ENCODE data around the gene DGKD. TPM values are rescaled to one million over a fixed set of nuclear protein-coding genes. Genes with fewer than 3 reads are reported as not detected.

Gene DGKD
- polyA plus RNA-seq, 3 donors, result 14.5 to 67.5 (median 16.6) TPM

DNA sequence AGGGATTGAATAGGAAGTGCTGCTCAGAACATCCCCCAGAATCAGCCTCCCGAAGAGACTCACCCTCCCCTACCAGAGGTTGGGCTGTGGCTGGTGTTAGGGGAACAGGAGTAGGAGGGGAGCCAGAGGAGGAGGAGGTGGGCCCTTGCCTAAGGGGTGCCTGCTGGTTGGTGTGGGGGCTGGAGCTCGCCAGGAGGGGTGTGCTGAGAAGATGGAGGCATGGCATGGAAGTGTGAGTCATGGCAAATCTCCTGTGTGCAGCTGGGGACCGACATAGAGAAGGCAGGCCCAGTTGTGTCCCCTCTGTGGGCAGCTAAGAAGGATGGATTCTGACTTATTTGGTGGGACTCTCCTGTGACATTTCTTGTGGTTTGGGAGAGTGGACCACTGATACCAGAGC lies 73.7 kb downstream of the DGKD start:
- no peak overlapping the region for H3K4me3 ChIP-seq (replicated peaks in 1 of 3; ENCODE audit: low read depth in 2 of 3, low read length in 3 of 3)
- TF ChIP-seq, protein P1, sequence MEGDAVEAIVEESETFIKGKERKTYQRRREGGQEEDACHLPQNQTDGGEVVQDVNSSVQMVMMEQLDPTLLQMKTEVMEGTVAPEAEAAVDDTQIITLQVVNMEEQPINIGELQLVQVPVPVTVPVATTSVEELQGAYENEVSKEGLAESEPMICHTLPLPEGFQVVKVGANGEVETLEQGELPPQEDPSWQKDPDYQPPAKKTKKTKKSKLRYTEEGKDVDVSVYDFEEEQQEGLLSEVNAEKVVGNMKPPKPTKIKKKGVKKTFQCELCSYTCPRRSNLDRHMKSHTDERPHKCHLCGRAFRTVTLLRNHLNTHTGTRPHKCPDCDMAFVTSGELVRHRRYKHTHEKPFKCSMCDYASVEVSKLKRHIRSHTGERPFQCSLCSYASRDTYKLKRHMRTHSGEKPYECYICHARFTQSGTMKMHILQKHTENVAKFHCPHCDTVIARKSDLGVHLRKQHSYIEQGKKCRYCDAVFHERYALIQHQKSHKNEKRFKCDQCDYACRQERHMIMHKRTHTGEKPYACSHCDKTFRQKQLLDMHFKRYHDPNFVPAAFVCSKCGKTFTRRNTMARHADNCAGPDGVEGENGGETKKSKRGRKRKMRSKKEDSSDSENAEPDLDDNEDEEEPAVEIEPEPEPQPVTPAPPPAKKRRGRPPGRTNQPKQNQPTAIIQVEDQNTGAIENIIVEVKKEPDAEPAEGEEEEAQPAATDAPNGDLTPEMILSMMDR (IDR thresholded peaks at IDR 0.05), result no peak
- Mint-ChIP-seq H3K4me3 (no peak overlapping the region), H3K27me3 (ENCODE audit: low read depth in 3 of 3) (no peaks in the 10 kb centered on the region), H3K27ac (peak overlapping the region in 3 of 7 donors; percentile 11 to 68 (median 63)), H3K36me3 (peaks cover 52 to 64% of the 10 kb centered on the region in 2 donors), H3K4me1 (peaks cover 8% of the 10 kb centered on the region), H3K9me3 (peaks cover 8 to 20% (median 14%) of the 10 kb centered on the region in 7 donors)
- H3K36me3 ChIP-seq (replicated peaks in 1 of 2; ENCODE audit: control insufficient read depth in 1 of 2, insufficient read depth in 2 of 2, low read length in 2 of 2), result peaks cover 21 to 76% of the 10 kb centered on the region in 2 donors
- peaks cover 88% of the 10 kb centered on the region for H3K79me2 ChIP-seq (ENCODE audit: insufficient read depth, low read length)
- intact Hi-C loops (cut with micrococcal nuclease), result no loop called here
- no peak overlapping the region for H2AFZ ChIP-seq (ENCODE audit: insufficient read depth, low read depth, low read length, poor library complexity, severe bottlenecking)
- H3K27me3 ChIP-seq (ENCODE audit: control insufficient read depth in 2 of 2, insufficient read depth in 2 of 2, low read length in 2 of 2), result no peaks in the 10 kb centered on the region
- no peaks in the 10 kb centered on the region for H3K4me1 ChIP-seq (ENCODE audit: control insufficient read depth in 1 of 2, insufficient read depth in 2 of 2, low read length in 2 of 2)
- peaks cover 15 to 16% of the 10 kb centered on the region in 2 donors for H3K9me3 ChIP-seq (replicated peaks in 1 of 2; ENCODE audit: control insufficient read depth in 1 of 2, insufficient read depth in 1 of 2, low read length in 2 of 2)
- H3K4me2 ChIP-seq (replicated peaks; ENCODE audit: extremely low read depth, low read length, poor library complexity, severe bottlenecking), result no peak overlapping the region
- peaks cover 89% of the 10 kb centered on the region for H4K20me1 ChIP-seq (ENCODE audit: insufficient read depth, low read length)
- H3K27ac ChIP-seq (ENCODE audit: low read depth in 1 of 2, low read length in 2 of 2), result no peak overlapping the region
- no peak for DNase-seq
- no peak overlapping the region for H3K9ac ChIP-seq (ENCODE audit: insufficient read depth, low read length, poor library complexity, severe bottlenecking)
- 95% methylated on average over 2 of the region's 3 CpGs for WGBS (ENCODE audit: insufficient coverage)

GRCh38 chr2:233428438-233428837 lies 74.1 kb downstream of the DGKD start:
- Mint-ChIP-seq H3K9me3 (peaks cover 8 to 20% (median 12%) of the 10 kb centered on the region in 7 donors), H3K4me1 (peaks cover 8% of the 10 kb centered on the region), H3K4me3 (no peak overlapping the region), H3K27ac (peak overlapping the region in 2 of 7 donors; percentile 63 to 68), H3K36me3 (peaks cover 48 to 60% of the 10 kb centered on the region in 2 donors), H3K27me3 (ENCODE audit: low read depth in 3 of 3) (no peaks in the 10 kb centered on the region)
- WGBS (ENCODE audit: insufficient coverage), result 98% methylated on average over 5 of the region's 7 CpGs
- H3K79me2 ChIP-seq (ENCODE audit: insufficient read depth, low read length), result peaks cover 85% of the 10 kb centered on the region
- TF ChIP-seq, protein P1 (IDR thresholded peaks at IDR 0.05), result no peak
- H3K9me3 ChIP-seq (replicated peaks in 1 of 2; ENCODE audit: control insufficient read depth in 1 of 2, insufficient read depth in 1 of 2, low read length in 2 of 2), result peaks cover 13 to 16% of the 10 kb centered on the region in 2 donors
- no peaks in the 10 kb centered on the region for H3K4me1 ChIP-seq (ENCODE audit: control insufficient read depth in 1 of 2, insufficient read depth in 2 of 2, low read length in 2 of 2)
- no peak overlapping the region for H2AFZ ChIP-seq (ENCODE audit: insufficient read depth, low read depth, low read length, poor library complexity, severe bottlenecking)
- H3K36me3 ChIP-seq (replicated peaks in 1 of 2; ENCODE audit: control insufficient read depth in 1 of 2, insufficient read depth in 2 of 2, low read length in 2 of 2), result peaks cover 17 to 71% of the 10 kb centered on the region in 2 donors
- DNase-seq, result no peak
- no peak overlapping the region for H3K27ac ChIP-seq (ENCODE audit: low read depth in 1 of 2, low read length in 2 of 2)
- H3K27me3 ChIP-seq (ENCODE audit: control insufficient read depth in 2 of 2, insufficient read depth in 2 of 2, low read length in 2 of 2), result no peaks in the 10 kb centered on the region
- no peak overlapping the region for H3K9ac ChIP-seq (ENCODE audit: insufficient read depth, low read length, poor library complexity, severe bottlenecking)
- no peak overlapping the region for H3K4me3 ChIP-seq (replicated peaks in 1 of 3; ENCODE audit: low read depth in 2 of 3, low read length in 3 of 3)
- peaks cover 89% of the 10 kb centered on the region for H4K20me1 ChIP-seq (ENCODE audit: insufficient read depth, low read length)
- H3K4me2 ChIP-seq (replicated peaks; ENCODE audit: extremely low read depth, low read length, poor library complexity, severe bottlenecking), result no peak overlapping the region
- intact Hi-C loops (cut with micrococcal nuclease), result no loop called here
